ENCODE measurements around the gene FARP2. TPM values are rescaled to one million over a fixed set of nuclear protein-coding genes. Genes with fewer than 3 reads are reported as not detected.
A peak's percentile ranks its signal among the peaks of the same experiment; 100 is the strongest.
"Not testable (repeated sequence)": the region's sequence is repeated elsewhere in the genome, so short reads cannot be mapped to it uniquely, and the experiment has no call there.

Gene FARP2
- total RNA-seq, 2 donors from 2014 or later, result 24.0 to 32.8 TPM

GRCh38 chr2:241496003-241496707 is 140.1 kb downstream of the FARP2 start:
- no peak for ATAC-seq
- no peak for DNase-seq (ENCODE audit: low spot score in 2 of 2)
- H3K27ac Mint-ChIP-seq, result peak overlapping the region in 1 of 2 donors; percentile 22
- H3K36me3 Mint-ChIP-seq, result no peaks in the 10 kb centered on the region
- H3K9me3 Mint-ChIP-seq, result no peaks in the 10 kb centered on the region

- Mint-ChIP-seq H3K27ac (no peak overlapping the region), H3K9me3 (no peaks in the 10 kb centered on the region), H3K36me3 (no peaks in the 10 kb centered on the region)
- no peak for DNase-seq (ENCODE audit: low spot score in 2 of 2)
- ATAC-seq, result no peak
Measured at GRCh38 chr2:241496904-241497877, 141.1 kb downstream of the FARP2 start.

GRCh38 chr2:241498115-241499070 is 142.3 kb downstream of the FARP2 start:
- ATAC-seq (no peak), DNase-seq (ENCODE audit: low spot score in 2 of 2) (no peak)
- no peaks in the 10 kb centered on the region for H3K36me3 Mint-ChIP-seq
- H3K27ac Mint-ChIP-seq, result no peak overlapping the region
- H3K9me3 Mint-ChIP-seq, result no peaks in the 10 kb centered on the region

- Mint-ChIP-seq H3K27ac (peak overlapping the region in 1 of 2 donors; percentile 65), H3K36me3 (no peaks in the 10 kb centered on the region), H3K9me3 (no peaks in the 10 kb centered on the region)
- no peak for ATAC-seq
- DNase-seq (ENCODE audit: low spot score in 2 of 2), result no peak
Measured at GRCh38 chr2:241499146-241499965, 143.3 kb downstream of the FARP2 start.

- ATAC-seq, result no peak
- Mint-ChIP-seq H3K9me3 (no peaks in the 10 kb centered on the region), H3K27ac (peak overlapping the region in 1 of 2 donors; percentile 65), H3K36me3 (no peaks in the 10 kb centered on the region)
- DNase-seq (ENCODE audit: low spot score in 2 of 2), result no peak
Measured at GRCh38 chr2:241500016-241500415, 143.9 kb downstream of the FARP2 start.

- ATAC-seq, result no peak
- no peak for DNase-seq (ENCODE audit: low spot score in 2 of 2)
- Mint-ChIP-seq H3K9me3 (no peaks in the 10 kb centered on the region), H3K36me3 (no peaks in the 10 kb centered on the region), H3K27ac (no peak overlapping the region)
Measured at GRCh38 chr2:241500431-241500975, 144.4 kb downstream of the FARP2 start.

GRCh38 chr2:241501099-241501541 is 145.0 kb downstream of the FARP2 start:
- DNase-seq (ENCODE audit: low spot score in 2 of 2), result no peak
- H3K9me3 Mint-ChIP-seq, result no peaks in the 10 kb centered on the region
- ATAC-seq, result no peak
- H3K27ac Mint-ChIP-seq, result no peak overlapping the region
- H3K36me3 Mint-ChIP-seq, result no peaks in the 10 kb centered on the region

GRCh38 chr2:241501551-241501950 is 145.5 kb downstream of the FARP2 start:
- ATAC-seq (no peak), DNase-seq (ENCODE audit: low spot score in 2 of 2) (no peak)
- Mint-ChIP-seq H3K27ac (no peak overlapping the region), H3K36me3 (no peaks in the 10 kb centered on the region), H3K9me3 (no peaks in the 10 kb centered on the region)

- Mint-ChIP-seq H3K9me3 (no peaks in the 10 kb centered on the region), H3K27ac (no peak overlapping the region), H3K36me3 (no peaks in the 10 kb centered on the region)
- DNase-seq (ENCODE audit: low spot score in 2 of 2) (no peak), ATAC-seq (no peak)
Measured at GRCh38 chr2:241502281-241502680, 146.2 kb downstream of the FARP2 start.

GRCh38 chr2:241503776-241504392 is 147.8 kb downstream of the FARP2 start:
- Mint-ChIP-seq H3K36me3 (no peaks in the 10 kb centered on the region), H3K27ac (no peak overlapping the region), H3K9me3 (no peaks in the 10 kb centered on the region)
- no peak for DNase-seq (ENCODE audit: low spot score in 2 of 2)
- no peak for ATAC-seq

- ATAC-seq, result no peak
- Mint-ChIP-seq H3K36me3 (peaks cover 6 to 7% of the 10 kb centered on the region in 2 donors), H3K27ac (peak overlapping the region in 1 of 2 donors; percentile 66), H3K9me3 (no peaks in the 10 kb centered on the region)
- no peak for DNase-seq (ENCODE audit: low spot score in 2 of 2)
Measured at GRCh38 chr2:241505086-241505780, 149.1 kb downstream of the FARP2 start.

- H3K36me3 Mint-ChIP-seq, result peaks cover 6 to 7% of the 10 kb centered on the region in 2 donors
- ATAC-seq, result no peak
- H3K27ac Mint-ChIP-seq, result no peak overlapping the region
- DNase-seq (ENCODE audit: low spot score in 2 of 2), result no peak
- no peaks in the 10 kb centered on the region for H3K9me3 Mint-ChIP-seq
Measured at GRCh38 chr2:241505781-241506201, 149.7 kb downstream of the FARP2 start.

GRCh38 chr2:241506317-241506716 is 150.2 kb downstream of the FARP2 start:
- not testable (repeated sequence) for H3K27ac Mint-ChIP-seq; H3K9me3 Mint-ChIP-seq; DNase-seq (ENCODE audit: low spot score in 2 of 2); H3K36me3 Mint-ChIP-seq; ATAC-seq

GRCh38 chr2:241506793-241507429 is 150.8 kb downstream of the FARP2 start:
- no peak for ATAC-seq

More at GRCh38 chr2:241506793-241507429, 150.8 kb downstream of the FARP2 start:
- no peak for DNase-seq (ENCODE audit: low spot score in 2 of 2)
- Mint-ChIP-seq H3K27ac (no peak overlapping the region), H3K9me3 (no peaks in the 10 kb centered on the region), H3K36me3 (peaks cover 6 to 7% of the 10 kb centered on the region in 2 donors)

All from activated naive CD4-positive, alpha-beta T cell treated with anti-CD3 and anti-CD28 coated beads, Interleukin-2, amount 50 U/mL, for 72 hours (primary cell).